NCI-H748 (cell line): Measurements from ENCODE around the gene KLHL29.
"Not testable (repeated sequence)": the region's sequence is repeated elsewhere in the genome, so short reads cannot be mapped to it uniquely, and the experiment has no call there.

ENCODE experiments used
- DNase-seq: peaks from one replicate; lab custom pipeline; 2025; ENCODE audit not compliant: unreplicated experiment; lab: John Stamatoyannopoulos, UW

KLHL29 gene

DNA sequence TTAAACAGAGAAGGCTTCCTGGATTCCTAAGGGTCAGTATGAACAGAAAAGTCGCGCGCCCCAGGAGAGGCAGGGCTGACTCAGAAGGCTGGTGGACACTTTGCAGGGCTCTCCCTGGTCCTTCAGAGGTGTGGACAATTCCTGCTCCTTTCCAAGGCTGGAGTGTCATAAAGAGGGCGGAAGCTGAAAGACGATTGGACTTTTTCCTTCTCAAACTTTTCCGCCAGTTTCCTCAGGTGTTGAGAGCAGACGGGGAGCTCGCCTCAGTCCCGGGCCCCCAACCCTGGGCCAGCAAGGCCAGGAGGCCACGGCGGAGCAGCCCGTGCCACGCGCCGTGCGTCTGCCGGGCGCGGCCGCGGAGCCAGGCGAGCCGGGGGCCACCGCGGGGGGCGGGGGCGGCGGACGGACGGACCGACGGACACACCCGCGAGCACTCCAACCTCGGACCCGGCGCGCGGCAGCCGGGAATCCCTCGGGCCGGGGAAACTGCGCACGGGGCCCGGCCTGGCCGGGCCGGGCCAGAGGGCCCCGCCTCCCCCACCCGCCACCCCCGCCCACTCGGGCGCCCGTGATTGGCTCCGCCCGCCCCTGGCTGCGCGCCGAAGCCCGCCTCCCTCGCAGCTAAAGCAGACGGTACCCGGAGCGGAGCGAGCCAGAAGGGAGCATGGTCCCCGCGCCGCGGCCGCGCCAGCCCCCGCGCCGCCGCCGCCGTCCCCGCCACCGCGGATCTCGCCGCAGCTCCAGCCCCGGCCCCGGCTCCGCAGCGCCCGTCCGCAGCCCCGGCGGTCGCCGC lies at the start of gene KLHL29:
Gene KLHL29 (plus strand): TSS at position 629 of the 793 bp plus-strand sequence. CDS start 177,018 bp downstream, outside the sequence.
- DNase-seq = peak; percentile 77

DNA sequence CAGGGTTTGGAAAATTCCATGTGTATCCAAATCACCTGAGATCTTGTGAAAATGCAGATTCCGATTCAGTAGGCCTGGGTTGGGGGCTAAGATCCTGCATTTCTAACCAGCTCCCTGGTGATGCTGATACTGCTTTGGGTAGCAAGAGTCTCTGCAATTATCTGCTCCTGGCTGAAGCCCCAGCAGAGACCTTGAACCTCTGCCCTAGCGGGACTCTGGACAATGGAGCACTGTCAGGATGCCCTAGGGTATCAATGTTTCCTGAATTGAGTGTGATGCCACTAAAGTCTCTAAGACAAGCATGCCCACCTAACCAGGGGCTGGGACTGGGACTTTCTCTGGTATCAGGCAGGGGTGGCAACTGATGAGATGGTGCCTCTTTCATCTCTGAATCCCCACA lies 49.4 kb upstream of the KLHL29 start:
- no peak for DNase-seq

DNA sequence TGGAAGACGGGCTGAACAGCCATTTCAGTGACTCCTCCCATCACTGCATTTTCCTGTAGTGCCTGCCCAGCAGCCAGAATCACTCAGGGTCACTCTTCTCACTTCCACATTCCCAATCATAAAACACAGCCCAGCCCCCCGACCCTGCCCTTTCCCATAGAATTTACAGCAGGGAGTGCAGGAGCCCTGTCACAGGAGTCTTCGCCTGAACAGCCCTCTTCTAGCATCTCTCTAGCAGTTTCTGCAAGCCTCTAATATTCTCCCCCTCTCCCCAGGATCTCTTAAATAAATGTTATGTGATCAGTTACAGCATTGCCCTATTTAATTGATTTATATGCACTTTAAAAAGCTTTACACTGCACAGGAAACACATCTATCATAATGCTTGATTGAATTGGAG lies 42.9 kb upstream of the KLHL29 start:
- no peak for DNase-seq

DNA sequence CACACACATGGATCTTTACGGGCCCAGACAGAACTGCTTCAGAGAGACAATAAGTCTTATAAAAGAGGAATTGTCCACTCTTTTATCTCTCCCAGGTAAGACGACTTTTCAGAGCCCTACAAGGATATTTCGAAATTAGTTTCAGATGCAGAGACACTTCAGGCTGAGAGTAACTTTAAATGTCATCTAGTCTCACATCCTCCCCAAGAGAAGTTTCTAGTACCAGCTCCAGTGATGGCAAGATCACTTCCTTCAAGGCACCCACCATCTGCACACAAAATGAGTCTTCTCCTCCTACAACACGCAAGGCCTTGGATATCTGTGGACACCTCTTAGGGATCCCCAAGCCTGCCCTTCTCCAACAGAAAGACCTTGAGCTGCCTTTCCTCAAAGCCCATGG lies 39.0 kb upstream of the KLHL29 start:
- no peak for DNase-seq

DNA sequence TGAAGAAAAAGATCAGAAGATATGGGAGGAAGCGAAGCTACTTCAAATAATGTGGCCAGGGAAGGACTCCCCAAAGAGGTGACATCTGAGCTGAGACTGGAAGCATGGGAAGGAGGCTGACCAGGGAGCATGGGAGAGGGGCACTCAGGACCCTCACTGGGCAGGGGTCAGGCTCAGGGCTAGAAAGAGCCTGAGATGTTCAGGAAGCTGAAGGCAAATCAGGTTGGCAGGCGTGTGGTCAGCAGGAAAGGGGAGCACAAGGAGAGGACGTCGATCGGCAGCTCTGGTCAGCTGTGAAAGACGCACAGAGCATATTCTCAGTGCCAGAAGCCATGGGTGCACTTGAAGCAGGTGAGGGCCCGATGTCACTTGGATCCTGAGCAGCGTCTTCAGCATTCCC lies 38.2 kb upstream of the KLHL29 start:
- DNase-seq = no peak

DNA sequence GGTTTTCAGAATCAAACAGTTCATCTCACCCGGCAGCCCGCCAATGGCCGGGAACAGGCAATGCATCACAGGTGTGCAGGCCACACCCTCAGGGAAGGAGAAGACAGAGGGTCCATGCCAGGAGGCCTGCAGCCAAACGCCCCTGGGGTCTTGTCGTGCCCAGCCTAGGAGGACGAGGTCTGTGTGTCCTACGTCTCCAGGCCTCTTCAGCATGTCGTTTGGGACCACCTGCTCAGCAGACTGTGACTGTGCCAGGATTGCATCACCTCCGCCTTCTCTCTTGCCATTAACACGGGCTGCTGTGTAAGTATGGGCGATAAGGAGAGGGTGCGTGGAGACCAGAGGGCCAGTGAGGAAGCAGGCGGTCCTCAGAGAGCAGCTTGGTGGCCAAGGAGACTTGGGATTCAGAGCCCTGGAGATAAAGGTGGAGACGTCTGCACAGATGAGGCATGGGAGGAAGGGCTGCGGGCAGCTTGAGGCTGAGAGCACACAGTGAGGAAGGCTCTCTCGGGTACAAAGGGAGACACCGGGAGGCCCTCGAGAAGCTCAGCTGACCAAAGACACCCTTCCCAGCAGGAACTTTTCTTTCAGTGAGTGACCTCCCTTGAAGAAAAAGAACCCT lies 37.4 kb upstream of the KLHL29 start:
- DNase-seq = no peak

DNA sequence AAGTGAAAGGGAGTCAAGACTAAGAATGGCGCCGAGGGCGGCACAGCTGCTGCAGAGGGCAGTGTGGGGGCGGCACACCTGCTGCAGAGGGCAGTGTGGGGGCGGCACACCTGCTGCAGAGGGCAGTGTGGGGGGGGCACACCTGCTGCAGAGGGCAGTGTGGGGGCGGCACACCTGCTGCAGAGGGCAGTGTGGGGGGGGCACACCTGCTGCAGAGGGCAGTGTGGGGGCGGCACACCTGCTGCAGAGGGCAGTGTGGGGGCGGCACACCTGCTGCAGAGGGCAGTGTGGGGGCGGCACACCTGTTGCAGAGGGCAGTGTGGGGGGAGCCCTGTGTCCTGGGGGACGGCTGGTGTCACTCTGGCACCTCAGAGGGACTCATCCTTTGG lies 36.9 kb upstream of the KLHL29 start:
- not testable (repeated sequence) for DNase-seq

DNA sequence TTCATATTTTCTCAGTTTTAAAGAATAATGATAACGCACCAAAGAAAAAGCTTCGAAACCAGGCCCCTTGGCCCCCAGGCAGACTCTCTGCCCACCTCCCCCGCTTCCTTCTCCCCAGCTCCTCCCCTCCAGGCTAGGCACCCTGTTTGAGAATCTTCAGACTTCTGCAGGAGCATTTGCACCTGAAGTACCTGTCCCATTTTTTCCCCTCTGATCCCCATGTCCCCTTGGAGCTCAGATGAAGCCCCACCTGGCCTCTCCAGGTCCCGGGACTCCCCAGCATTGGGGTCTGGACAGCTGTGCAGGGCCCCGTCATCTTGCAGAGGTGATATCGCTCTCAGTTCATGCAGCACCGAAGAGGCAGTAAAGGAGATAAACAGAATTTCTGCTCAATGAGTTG lies 35.5 kb upstream of the KLHL29 start:
- DNase-seq = no peak

DNA sequence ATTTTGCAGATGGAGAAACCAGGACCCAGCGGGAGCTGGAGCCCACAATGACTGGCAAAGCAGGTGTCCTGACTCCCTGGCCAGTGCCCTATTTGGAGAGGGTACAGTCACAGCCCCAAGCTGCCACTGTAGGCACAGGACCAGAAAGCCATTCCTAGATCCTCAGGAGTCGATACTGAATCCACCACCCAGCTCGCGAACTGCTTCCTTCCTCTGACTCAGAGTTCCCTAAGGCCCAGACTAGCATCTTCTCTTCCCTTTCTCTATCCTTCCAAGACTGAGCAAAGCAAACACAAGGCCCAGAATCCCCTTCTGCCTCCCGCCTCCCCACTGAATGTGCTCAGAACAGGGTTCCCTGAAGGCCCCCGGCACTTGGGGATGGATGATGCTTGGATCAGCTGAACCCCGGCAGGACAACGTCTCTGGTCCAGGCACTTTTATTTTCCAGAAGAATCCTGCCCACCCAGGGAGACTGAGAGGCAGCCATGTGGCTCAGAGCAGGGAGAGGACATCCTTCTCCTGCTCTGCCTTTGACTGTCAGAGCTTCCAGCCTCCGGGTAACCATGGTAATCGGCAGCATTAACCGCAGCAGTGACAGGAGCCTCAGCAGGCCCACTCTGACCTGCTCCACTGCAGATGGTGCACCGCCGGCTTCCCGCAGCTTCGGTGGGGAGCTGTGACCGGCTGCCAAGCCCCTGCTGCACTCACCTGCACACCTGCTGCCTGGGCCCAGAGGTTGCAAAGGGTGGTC lies 34.8 kb upstream of the KLHL29 start:
- no peak for DNase-seq

DNA sequence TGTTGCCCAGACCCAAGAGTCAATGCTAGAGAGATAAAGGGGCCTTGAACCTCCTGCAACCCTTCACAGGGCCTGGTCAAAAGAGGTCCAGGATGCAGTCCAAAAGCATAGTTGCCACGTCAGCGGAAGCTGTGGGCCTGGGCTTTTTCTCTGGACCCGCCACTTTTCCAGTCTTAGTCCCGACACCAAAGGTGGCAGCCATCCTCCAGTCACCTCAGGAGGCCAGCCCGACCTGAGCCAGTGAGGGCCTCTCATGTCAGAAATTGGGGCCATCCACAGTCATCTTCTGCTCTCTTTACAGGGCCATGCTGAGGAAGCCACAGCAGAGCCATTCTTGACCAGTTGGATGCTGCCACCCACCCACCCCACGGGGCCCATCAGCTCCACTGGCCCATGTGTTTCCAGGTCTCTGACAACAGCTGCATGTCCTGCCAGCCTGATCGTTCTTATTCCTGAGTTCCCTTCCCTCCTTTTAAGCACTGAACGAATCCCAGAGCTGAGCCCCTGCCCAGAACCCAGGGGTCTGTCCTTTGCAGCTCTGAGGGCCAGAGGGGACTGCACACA lies 34.1 kb upstream of the KLHL29 start:
- no peak for DNase-seq

DNA sequence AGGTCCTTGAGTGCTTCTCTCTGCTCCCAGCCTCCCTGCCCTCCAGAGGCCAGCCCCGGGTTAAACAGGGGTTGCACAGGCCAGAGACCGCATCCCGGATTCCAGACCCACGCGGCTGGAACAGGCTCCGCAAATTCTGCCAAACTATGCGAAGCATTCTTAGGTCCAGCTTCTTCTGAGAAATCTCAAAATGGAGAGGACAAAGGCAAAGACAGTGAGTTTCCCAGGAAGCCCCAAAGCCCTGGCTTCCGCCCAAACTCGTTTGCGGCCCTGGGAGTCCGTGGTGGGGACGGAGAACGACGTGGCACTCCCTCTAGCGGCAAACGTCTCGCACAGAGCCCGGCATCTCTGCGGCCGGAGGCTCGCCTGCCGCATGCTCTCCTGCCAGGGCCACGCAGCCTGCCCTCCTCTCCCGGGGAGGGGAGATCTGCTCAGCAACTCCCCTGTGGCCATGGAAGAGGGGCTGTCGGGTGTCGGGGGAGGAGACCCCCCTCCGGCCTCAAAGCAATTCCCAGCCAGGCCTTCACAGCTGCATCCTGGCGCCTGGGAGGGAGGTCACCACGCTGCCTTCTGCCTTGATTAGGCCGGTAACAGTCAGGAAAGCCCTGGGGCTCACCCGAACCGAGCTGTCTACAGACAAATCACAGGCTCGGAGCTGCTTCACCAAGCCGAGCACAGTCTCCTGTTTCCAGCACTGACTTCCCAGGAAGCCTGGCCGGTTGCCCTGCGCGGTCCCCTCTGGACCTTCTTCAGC lies 33.4 kb upstream of the KLHL29 start:
- peak; percentile 80 for DNase-seq

DNA sequence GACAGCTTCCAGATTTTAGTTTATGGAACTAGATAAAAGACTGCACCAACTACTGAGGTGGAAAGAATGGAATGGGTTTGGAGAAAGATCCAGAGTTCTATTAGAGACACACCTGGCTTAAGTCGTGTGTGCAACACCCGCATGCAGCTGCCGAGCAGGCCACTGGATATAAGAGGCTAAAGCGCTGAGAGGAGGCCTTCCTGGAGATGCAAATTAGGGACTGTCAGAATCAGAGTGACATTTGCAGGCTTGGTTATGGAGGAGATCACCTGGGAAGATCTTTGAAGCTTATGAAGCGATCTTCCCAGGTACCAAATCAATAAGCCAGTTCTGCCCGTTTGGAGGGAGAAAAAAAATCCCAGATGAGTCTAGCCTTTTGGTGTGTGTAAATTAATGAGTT lies 30.4 kb upstream of the KLHL29 start:
- DNase-seq = no peak

DNA sequence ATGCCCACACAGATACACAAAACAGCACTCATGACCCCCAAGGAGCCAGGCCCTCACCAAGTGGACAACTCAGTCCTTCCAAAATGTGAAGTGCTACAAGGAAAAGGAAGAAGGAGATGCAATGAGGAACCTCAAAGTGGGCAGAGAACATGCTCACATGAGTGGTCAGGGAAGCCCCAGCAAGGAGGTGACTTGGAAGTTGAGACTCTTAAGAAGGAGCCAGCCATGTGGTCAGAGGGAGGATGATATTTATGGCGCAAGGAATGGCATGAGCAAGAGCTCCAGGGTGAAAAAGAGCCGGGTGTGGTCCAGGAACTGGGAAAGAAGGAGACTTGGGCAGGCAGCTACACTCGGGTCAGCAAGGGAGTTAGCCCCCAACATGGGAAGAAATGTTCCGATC lies 30.0 kb upstream of the KLHL29 start:
- no peak for DNase-seq

DNA sequence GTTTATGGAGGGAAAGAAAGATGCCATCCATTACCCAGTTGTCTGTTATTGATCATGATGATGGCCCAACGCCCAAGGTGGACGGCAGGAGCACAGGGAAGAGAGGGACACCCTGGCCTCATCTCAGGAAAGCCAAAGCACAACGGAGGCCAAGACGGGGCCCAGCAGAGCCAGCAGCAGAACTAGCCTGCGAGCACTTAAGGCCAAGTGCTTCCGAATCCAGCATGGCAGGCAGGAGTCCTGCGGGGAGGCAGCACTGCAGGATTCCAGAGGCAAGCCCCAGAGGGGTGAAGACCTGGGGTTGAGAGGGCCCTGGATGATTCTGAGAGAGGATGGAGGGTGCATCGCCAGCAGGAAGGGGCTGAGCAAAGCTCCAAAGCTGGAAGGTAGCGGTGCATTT lies 28.3 kb upstream of the KLHL29 start:
- no peak for DNase-seq

DNA sequence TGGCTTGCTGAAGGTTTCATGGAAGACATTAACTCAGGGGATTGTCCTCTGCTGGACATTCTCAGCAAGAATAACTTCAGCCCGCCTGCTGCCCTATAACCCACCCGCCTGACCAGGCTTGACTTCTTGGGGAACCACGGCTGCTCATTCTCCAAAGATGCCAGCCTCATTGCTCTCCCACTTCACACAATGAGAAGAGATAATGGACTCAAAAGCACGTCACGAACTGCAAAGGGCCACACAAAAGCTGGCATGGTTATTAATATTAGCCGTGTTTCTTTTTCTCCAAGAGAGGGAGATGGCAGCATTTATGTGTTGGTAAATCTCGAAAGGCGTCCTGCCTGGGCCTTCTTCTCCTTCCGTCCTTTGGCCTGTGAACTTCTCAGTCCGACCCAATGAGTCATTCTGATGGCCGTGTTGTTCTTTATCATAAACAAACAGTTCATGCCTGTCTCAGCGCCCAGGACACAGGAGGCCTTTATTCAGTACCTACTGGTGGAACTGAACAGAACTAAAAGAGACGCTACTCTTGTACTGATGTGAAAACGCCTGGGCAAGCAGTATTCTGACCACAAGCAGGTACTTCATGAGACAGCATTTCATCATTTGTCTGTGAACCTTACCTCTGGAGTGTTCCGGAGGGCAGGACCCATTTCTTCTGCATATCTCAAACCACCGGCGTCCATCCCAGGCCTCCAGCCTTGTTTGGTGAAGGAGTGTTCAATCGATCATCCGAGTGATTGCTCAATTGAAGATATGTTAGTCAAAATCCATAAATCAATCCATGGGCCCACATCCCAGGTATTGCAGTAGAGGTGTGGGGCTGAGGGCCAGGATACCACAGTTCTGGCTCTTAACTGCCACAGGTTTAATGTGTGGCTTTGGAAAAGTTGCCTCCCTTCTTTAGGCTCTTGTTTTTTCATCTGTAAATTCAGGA lies 25.1 kb upstream of the KLHL29 start:
- DNase-seq = no peak

DNA sequence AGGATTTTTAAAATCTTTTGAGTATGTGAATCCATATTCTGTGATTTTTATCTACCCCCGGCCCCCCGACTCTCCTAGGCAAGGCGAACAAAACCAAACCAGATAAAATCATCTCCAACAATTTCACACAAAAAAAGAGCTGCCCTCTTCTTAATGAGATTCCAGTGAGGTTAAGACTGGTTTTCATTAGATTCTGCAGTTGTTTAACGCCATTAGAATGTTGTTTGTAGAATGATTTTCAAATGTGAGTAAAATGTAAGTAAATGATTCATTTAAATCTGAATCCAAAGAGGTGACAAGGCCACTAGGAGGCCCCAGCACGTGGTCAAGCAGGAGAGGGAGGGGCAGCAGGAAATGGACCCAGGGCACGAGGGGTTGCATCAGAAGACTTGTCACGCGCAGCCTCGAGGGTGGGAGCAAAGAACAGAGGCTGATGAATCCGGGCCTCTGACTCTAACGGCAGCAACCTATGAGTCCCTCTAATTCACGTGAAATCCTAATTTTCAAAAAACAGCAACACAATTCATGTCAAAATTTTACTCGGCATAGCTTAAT lies 24.3 kb upstream of the KLHL29 start:
- no peak for DNase-seq

DNA sequence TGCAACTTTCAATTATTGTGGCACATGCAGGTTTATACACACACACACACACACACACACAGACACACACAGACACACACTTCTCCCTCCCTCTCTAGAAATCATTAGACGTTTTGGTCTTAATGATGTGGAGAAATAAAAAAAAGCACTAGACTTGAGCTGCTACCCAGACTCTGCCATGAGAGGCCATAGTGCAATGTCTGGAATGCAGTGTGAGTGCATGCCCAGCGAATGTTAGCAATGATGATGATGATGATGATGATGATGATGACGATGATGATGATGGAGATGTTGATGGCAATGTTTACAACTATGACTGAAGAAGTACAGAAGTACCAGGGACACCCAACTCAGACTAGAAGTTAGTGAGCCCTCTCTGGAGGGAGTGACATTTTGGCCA lies 23.8 kb upstream of the KLHL29 start:
- no peak for DNase-seq

DNA sequence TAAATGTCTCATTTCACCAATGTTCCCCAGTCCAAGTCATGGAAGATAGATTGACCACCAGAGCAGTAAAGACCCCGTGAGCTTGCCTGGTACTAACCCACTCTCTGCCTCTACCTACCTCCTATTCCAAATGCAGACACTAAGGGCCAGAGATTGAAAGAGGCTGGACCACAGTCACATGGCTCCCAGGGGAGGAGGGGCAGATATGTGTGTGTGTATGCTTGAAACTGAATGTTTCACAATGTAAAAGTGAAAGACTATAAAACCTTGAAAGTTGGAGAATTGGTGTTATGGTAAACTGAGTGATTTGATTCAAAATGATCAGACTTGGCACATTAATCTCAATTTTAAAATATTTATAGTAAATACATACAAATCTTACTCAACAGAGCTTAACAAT lies 21.7 kb upstream of the KLHL29 start:
- DNase-seq = no peak

DNA sequence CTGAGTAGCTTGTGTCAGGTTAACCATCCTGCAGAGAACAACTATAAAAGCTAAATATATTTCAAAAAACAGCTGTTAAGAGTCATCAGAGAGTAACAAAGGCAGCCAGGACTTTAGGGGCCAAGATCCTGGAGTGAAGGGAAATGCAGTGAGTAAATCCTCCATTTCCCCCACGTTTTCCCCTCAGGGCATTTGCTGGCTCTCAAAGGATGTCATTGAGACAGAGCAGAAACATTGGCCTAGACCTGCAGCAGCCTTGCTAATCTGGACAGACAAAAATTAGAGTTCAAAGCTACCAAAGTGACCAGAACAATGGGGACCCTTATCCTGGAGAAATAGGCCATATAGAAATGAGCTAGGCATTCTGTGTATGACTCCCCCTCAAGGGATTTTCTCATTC lies 21.1 kb upstream of the KLHL29 start:
- DNase-seq = no peak

DNA sequence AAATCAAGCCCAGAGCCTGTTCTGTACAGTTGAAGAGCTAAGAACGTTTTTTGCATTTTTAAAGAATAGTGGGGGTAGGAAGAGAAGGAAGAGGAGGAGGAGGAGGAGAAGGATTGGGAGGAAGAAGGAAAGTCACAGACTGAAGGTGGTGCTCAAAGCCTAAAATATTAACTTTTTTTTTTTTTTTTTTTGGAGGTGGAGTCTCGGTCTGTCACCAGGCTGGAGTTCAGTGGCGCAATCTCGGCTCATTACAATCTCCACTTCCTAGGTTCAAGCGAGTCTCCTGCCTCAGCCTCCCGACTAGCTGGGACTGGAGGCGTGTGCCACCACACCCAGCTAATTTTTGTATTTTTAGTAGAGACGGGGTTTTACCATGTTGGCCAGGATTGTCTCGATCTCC lies 18.3 kb upstream of the KLHL29 start:
- DNase-seq = no peak
